Central memory CD8-positive, alpha-beta T cell (primary cell): Measurements from ENCODE around the gene PARD3.

Experiments
- ATAC-seq: fragments of 150-1000 bp; cut with Tn5 transposase; replicated peaks from 2 replicates; pipeline ENCODE4 v1.10.0; 2022; ENCODE audit warnings: mild to moderate bottlenecking, moderate FRiP score, moderate number of reproducible peaks; ENCODE audit not compliant: poor library complexity, severe bottlenecking; ENCODE audit errors: extremely low read depth
- DNase-seq, 2 donors: peaks; one replicate each; pipeline ENCODE4 v3.0.0; 2021; ENCODE audit warnings: low spot score in 2 of 2
- H3K27ac Mint-ChIP-seq: one replicate; pipeline ENCODE4 v1.8.0; 2022; ENCODE audit warnings: low read depth, mild to moderate bottlenecking, moderate library complexity, mixed read lengths
- H3K27me3 Mint-ChIP-seq: one replicate; pipeline ENCODE4 v1.8.0; 2022; ENCODE audit warnings: mixed read lengths
- H3K36me3 Mint-ChIP-seq: one replicate; pipeline ENCODE4 v1.8.0; 2022; ENCODE audit warnings: mild to moderate bottlenecking, moderate library complexity, mixed read lengths; ENCODE audit not compliant: insufficient read depth
- H3K4me1 Mint-ChIP-seq: one replicate; pipeline ENCODE4 v1.8.0; 2022; ENCODE audit warnings: mixed read lengths
- H3K4me3 Mint-ChIP-seq: one replicate; pipeline ENCODE4 v1.8.0; 2022; ENCODE audit warnings: mild to moderate bottlenecking, moderate library complexity, mixed read lengths
- H3K9me3 Mint-ChIP-seq: one replicate; pipeline ENCODE4 v1.8.0; 2022; ENCODE audit warnings: mixed read lengths

PARD3 gene

DNA sequence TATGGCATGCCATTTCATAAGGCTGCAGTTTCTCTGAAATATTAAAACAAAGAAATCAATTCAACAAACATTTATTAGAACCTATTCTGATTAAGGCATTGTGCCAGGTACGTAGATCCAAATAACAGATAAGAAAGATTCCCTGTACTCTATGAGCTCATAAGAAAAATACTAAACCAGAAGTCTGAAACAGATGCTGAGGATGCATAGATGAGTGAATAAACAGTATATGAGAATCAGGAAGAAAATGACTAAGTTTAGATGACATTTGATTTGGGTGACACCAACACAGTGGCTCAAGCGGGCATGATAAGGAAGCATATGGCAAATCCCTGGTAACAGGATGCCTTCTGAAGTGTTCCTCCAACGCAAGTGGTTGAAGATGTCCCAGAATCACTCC, 477.2 kb downstream of the PARD3 start:
- H3K27me3 Mint-ChIP-seq: no peaks in the 10 kb centered on the region
- no peaks in the 10 kb centered on the region for H3K9me3 Mint-ChIP-seq
- no peak overlapping the region for H3K4me3 Mint-ChIP-seq
- no peaks in the 10 kb centered on the region for H3K36me3 Mint-ChIP-seq
- DNase-seq: no peak
- no peak for ATAC-seq
- no peak overlapping the region for H3K27ac Mint-ChIP-seq
- H3K4me1 Mint-ChIP-seq: no peaks in the 10 kb centered on the region

DNA sequence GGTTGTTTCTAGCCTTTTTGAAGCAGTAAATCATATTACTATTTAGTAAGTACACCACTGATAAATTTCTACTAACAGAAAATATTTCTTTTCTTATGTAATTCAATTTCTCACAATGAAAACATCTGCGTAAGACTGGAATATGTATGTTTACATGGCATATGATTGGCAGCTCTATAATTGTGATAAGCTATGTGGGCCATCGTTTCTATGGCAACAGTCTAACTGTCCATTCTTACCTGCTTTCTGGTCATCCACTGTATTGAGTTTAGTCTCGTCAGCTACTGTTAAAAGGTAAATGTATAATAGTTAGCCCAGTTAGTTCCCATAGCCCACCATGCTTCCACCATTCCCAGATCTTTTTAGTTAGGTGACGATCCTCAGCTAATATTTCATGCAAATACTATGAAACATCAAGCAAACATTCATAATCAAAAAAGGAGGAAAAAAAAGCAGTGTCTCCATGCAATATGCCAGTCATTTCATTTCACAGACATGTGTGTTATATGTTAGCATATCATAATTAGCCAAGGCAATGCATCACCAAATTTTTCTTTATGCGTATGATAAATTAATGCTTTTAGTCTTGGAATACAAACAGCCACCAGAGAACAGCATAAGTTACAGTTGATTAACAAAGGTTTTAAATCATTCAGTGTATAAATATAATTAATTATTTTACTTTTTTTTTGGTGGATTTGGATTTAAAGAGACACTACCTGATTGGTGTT, 479.0 kb downstream of the PARD3 start:
- ATAC-seq (no peak), DNase-seq (no peak)
- H3K27ac Mint-ChIP-seq: no peak overlapping the region
- H3K27me3 Mint-ChIP-seq: no peaks in the 10 kb centered on the region
- no peaks in the 10 kb centered on the region for H3K36me3 Mint-ChIP-seq
- no peak overlapping the region for H3K4me3 Mint-ChIP-seq
- H3K9me3 Mint-ChIP-seq: peaks cover 6% of the 10 kb centered on the region
- H3K4me1 Mint-ChIP-seq: no peaks in the 10 kb centered on the region

DNA sequence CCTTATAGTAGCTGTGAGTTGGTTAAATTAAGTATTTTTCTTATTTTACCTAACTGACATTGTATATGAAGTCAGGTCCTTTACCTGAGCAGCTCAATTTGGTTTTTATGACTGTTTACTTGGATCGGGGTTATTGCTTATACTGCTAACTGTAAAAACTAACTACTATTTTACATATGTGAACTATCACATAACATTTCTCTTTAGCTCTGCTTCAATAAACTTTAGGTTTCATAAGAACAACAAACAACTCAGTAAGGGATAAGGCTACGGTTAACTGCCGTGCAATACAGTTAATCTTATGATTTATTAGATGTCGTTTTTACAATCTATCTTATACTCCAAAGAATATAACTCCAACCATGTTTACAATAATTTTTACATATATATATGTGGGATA, 480.2 kb downstream of the PARD3 start:
- Mint-ChIP-seq H3K27ac (no peak overlapping the region), H3K9me3 (peaks cover 6% of the 10 kb centered on the region), H3K27me3 (no peaks in the 10 kb centered on the region), H3K4me3 (no peak overlapping the region), H3K4me1 (no peaks in the 10 kb centered on the region), H3K36me3 (no peaks in the 10 kb centered on the region)
- ATAC-seq (no peak), DNase-seq (no peak)

DNA sequence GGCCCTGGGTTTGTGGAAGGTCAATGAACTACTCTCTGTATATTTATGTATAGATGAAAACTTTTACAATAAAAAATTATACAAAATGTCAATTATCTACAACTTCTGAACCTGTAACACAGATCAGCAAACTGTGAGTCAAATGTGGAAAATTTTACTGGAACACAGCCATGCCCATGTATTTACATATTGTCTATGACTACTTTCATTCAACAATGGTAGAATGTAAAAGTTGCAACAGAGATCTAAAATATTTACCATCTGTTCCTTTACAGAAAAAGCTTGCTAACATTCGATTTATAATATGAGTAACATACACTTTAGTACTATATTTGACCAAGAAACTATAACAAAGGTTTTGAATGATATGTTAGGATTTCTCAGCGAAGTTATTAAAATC, 481.6 kb downstream of the PARD3 start:
- Mint-ChIP-seq H3K27me3 (no peaks in the 10 kb centered on the region), H3K4me3 (no peak overlapping the region), H3K27ac (no peak overlapping the region), H3K4me1 (no peaks in the 10 kb centered on the region), H3K36me3 (no peaks in the 10 kb centered on the region), H3K9me3 (peaks cover 6% of the 10 kb centered on the region)
- DNase-seq: no peak
- ATAC-seq: no peak

DNA sequence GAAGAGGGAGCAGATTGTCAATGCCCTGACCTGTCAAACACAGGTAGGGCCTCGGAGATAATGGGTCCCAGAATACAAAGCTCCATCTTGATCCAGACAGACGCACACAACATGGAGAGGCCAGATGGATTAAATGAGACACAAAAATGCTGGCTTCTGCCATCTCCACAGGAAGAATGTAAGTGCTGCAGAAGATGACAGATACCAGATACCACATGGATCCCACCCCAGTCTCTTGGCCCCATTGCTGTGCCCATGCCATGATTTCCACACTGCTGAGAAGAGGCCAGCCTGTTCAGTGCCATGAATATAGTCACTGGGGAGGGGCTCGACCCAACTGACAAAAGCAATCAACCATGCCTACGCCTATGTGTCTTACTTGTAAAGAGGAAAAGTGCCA, 487.9 kb downstream of the PARD3 start:
- no peaks in the 10 kb centered on the region for H3K4me1 Mint-ChIP-seq
- no peaks in the 10 kb centered on the region for H3K27me3 Mint-ChIP-seq
- H3K4me3 Mint-ChIP-seq: no peak overlapping the region
- no peaks in the 10 kb centered on the region for H3K36me3 Mint-ChIP-seq
- ATAC-seq: no peak
- no peak for DNase-seq
- no peak overlapping the region for H3K27ac Mint-ChIP-seq
- peaks cover 6% of the 10 kb centered on the region for H3K9me3 Mint-ChIP-seq

DNA sequence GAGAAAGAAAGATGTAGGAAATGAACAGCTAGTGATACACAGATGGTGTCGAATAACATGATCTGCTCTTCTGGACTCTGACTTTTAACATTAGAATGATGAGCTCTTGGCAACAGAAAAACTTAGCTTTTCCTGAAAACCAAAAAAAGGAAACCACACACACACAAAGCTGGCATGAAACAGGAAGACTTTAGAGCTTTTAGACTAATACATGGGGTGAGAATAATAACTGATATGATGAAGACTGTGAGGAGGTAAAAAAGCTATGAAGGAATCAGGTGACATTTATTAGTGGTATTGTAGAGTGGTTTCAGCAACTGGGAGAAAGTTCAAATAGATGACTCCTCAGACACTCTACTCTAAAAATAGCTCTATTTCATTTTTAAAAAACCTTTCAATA, 491.9 kb downstream of the PARD3 start:
- H3K4me1 Mint-ChIP-seq: no peaks in the 10 kb centered on the region
- H3K27ac Mint-ChIP-seq: no peak overlapping the region
- H3K27me3 Mint-ChIP-seq: no peaks in the 10 kb centered on the region
- no peak for DNase-seq
- no peaks in the 10 kb centered on the region for H3K9me3 Mint-ChIP-seq
- H3K36me3 Mint-ChIP-seq: no peaks in the 10 kb centered on the region
- no peak for ATAC-seq
- H3K4me3 Mint-ChIP-seq: no peak overlapping the region

DNA sequence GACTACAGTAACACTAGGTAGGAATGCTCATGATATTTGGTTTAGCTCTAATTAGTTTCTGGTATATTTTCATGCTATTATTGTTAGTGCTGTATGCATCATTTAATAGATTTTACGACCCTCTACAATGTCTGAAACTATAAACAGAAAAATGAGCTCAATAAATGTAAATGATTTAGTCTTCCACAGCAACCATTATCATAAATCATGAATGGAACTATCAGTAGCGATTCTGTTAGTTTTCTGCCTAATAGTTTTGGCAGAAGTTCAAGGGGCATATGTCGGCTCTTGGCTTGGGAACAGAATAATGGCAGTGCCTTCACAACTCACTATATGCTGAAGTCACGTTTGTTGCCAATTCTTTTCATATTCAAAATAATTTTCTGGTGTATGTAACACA, 494.8 kb downstream of the PARD3 start:
- Mint-ChIP-seq H3K9me3 (no peaks in the 10 kb centered on the region), H3K4me3 (no peak overlapping the region), H3K4me1 (no peaks in the 10 kb centered on the region), H3K36me3 (no peaks in the 10 kb centered on the region), H3K27ac (no peak overlapping the region), H3K27me3 (no peaks in the 10 kb centered on the region)
- DNase-seq (no peak), ATAC-seq (no peak)

DNA sequence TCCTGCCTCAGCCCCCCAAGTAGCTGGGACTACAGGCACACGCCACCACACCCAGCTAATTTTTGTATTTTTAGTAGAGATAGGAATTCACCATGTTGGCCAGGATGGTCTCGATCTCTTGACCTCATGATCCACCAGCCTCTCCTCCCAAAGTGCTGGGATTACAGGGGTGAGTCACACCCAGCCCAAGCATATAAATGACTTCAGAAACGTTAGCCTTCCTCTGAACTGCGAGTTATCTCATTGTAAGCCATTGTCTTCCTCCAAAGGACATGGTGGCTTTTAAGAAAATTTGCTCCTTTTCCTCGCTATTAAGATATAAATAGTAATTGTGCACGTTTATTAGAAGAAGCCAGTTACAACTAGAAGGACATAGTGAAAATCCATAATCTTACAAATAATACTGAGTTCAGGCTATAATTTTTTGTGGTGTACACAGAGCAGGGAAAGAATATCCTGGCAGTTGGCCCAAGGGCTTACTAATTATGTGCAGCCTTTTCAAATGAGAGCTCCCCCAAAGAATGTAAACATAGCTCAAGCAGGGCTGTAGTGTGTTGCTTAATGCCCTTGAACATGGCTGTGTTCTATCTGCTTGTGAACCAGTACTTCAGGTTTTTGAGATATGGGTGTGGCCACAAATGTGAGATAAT, 495.8 kb downstream of the PARD3 start:
- DNase-seq (no peak), ATAC-seq (no peak)
- H3K27ac Mint-ChIP-seq: no peak overlapping the region
- peaks cover 2% of the 10 kb centered on the region for H3K36me3 Mint-ChIP-seq
- H3K4me1 Mint-ChIP-seq: no peaks in the 10 kb centered on the region
- H3K27me3 Mint-ChIP-seq: no peaks in the 10 kb centered on the region
- H3K4me3 Mint-ChIP-seq: no peak overlapping the region
- H3K9me3 Mint-ChIP-seq: no peaks in the 10 kb centered on the region

DNA sequence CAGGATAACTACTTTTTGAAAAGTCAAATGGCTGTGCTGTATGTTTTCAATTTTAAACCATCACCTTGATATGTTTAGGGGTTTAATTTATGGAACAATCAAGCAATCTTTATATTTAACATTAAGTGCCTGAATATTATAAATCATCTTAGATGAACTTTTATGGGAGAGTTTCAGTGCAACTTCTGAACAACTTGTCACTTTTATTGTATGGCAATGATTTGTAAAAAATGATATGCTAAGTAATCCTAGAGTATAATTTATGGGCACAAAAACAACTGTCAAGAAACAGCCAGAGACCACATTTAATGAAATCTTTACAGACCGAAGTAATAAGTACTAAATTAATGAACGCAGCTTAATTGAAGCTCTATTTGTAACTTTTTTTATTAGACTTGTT, 498.9 kb downstream of the PARD3 start:
- ATAC-seq: no peak
- Mint-ChIP-seq H3K27ac (no peak overlapping the region), H3K36me3 (peaks cover 2% of the 10 kb centered on the region), H3K27me3 (no peaks in the 10 kb centered on the region), H3K4me1 (no peaks in the 10 kb centered on the region), H3K9me3 (no peaks in the 10 kb centered on the region), H3K4me3 (no peak overlapping the region)
- no peak for DNase-seq

DNA sequence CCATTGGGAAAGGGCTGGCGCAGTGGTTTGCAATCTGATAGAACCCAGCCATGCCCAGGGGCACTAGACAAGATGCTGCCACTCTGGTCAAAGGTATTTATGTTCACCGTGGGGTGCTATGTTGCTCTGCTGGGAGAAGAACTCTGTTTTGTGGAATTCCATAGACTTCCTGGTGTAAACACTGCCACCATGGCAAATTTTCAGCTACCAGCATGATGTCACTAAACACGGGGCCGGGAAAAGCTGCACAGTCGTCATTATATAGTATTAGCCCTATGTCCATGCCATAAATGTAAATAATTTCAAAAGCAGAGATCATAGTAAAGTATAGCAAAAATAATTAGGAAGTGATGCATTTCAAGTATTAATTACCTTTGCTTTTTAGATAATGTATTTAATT, 500.6 kb downstream of the PARD3 start:
- Mint-ChIP-seq H3K9me3 (no peaks in the 10 kb centered on the region), H3K27me3 (no peaks in the 10 kb centered on the region), H3K4me1 (no peaks in the 10 kb centered on the region), H3K36me3 (peaks cover 2% of the 10 kb centered on the region), H3K4me3 (no peak overlapping the region), H3K27ac (no peak overlapping the region)
- ATAC-seq (no peak), DNase-seq (no peak)

DNA sequence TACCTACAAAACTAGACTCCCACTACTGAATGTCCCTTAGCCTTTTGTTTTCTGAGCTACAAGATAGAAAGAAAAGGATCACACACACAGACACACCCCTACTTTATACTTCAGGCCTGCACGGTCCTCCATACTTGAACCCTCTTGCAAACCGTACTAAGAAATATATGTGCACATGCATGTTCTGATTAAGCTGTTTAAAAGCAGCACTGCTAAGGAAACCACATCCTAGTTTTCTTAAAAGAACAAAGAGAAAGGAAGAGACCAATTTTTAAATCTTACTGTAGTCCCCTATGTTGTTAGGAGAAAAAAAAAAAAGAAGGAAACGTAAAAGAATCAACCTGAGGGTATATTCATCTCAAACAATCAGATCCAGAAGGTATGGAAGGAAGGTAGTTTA, 501.2 kb downstream of the PARD3 start:
- DNase-seq (no peak), ATAC-seq (no peak)
- Mint-ChIP-seq H3K36me3 (peaks cover 2% of the 10 kb centered on the region), H3K9me3 (peaks cover 4% of the 10 kb centered on the region), H3K27ac (no peak overlapping the region), H3K4me1 (no peaks in the 10 kb centered on the region), H3K27me3 (no peaks in the 10 kb centered on the region), H3K4me3 (no peak overlapping the region)

DNA sequence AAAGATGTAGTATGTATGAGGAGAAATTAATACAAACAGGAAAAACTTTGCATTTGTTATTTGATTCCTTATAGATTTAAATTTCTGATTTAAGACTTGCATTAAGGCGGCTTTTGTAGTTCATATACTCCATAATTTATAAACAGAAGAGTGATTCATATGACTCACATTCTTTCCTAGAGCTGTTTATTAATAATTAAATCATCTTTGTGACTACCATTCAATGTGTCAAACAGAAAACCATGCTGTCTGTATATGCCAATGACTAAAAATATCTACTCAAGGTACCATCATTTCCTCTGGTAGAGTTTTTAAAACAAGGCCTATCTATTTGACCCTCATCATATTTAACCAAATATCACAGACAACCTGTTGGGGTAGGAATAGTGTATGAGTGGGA, 501.7 kb downstream of the PARD3 start:
- H3K4me1 Mint-ChIP-seq: no peaks in the 10 kb centered on the region
- peaks cover 9% of the 10 kb centered on the region for H3K9me3 Mint-ChIP-seq
- ATAC-seq (no peak), DNase-seq (no peak)
- no peaks in the 10 kb centered on the region for H3K27me3 Mint-ChIP-seq
- H3K27ac Mint-ChIP-seq: no peak overlapping the region
- H3K4me3 Mint-ChIP-seq: no peak overlapping the region
- H3K36me3 Mint-ChIP-seq: peaks cover 2% of the 10 kb centered on the region

DNA sequence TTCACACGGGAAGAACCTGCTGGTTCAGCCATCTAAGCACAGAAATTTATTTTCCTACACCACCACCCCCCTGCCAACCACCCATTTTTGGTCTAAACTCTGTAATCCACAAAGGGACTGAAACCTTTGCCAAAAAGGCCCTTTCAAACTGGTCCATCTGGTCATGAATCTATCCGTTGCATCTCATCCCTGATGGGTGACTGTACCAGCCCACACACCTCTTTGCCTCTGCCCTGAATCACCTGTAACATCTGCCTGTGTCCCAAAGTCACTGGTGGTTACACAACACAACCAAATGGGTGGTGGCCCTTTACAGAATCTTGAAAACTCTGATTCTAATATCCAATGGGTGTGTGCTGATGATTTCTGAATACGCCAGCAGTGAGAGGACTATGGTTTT, 503.4 kb downstream of the PARD3 start:
- Mint-ChIP-seq H3K4me1 (no peaks in the 10 kb centered on the region), H3K27me3 (no peaks in the 10 kb centered on the region), H3K9me3 (peaks cover 18% of the 10 kb centered on the region), H3K4me3 (no peak overlapping the region), H3K36me3 (peaks cover 2% of the 10 kb centered on the region), H3K27ac (no peak overlapping the region)
- ATAC-seq (no peak), DNase-seq (no peak)
